Calu3 (cell line): ENCODE results near the gene AIF1L. TPM values are rescaled to one million over a fixed set of nuclear protein-coding genes. Genes with fewer than 3 reads are reported as not detected.

Experiments
- BruUV-seq: library from RNA; stranded (reverse); fragments of 400-500 nt; replicated peaks from 2 replicates; lab custom pipeline; 2021; lab: Mats Ljungman, UMichigan
- CTCF ChIA-PET: fragments of 300-600 bp; sonication (Branson Sonifier 250); formaldehyde crosslinking; loops from one replicate; lab custom pipeline; 2022; ENCODE audit warnings: antibody characterized with exemption; lab: Charles Lee
- DNase-seq: peaks from one replicate; pipeline ENCODE4 v3.0.0; 2022
- H3K27ac Mint-ChIP-seq: one replicate; pipeline ENCODE4 v1.8.0; 2022; ENCODE audit warnings: mixed read lengths; ENCODE audit not compliant: unreplicated experiment
- H3K27me3 Mint-ChIP-seq: one replicate; pipeline ENCODE4 v1.8.0; 2022; ENCODE audit warnings: mixed read lengths; ENCODE audit not compliant: unreplicated experiment
- H3K36me3 Mint-ChIP-seq: one replicate; pipeline ENCODE4 v1.8.0; 2022; ENCODE audit warnings: mild to moderate bottlenecking, moderate library complexity, mixed read lengths; ENCODE audit not compliant: insufficient read depth, unreplicated experiment
- H3K4me1 Mint-ChIP-seq: one replicate; pipeline ENCODE4 v1.8.0; 2022; ENCODE audit warnings: mild to moderate bottlenecking, low read depth, mixed read lengths; ENCODE audit not compliant: unreplicated experiment
- H3K4me3 Mint-ChIP-seq: one replicate; pipeline ENCODE4 v1.8.0; 2022; ENCODE audit warnings: mild to moderate bottlenecking, low read depth, moderate library complexity, mixed read lengths; ENCODE audit not compliant: unreplicated experiment
- H3K9me3 Mint-ChIP-seq: one replicate; pipeline ENCODE4 v1.8.0; 2022; ENCODE audit warnings: low read depth, mixed read lengths; ENCODE audit not compliant: unreplicated experiment
- intact Hi-C: fragments of 100-400 bp; cut with micrococcal nuclease; formaldehyde crosslinking; loops from one replicate; pipeline ENCODE4 v1.10.0; 2022; ENCODE audit not compliant: unreplicated experiment
- total RNA-seq: library from RNA; stranded (reverse); gene quantifications from 2 replicates; pipeline ENCODE4 v1.2.3, GENCODE V29; 2022
- TF ChIP-seq, protein P1 (sequence below): fragments of 200-600 bp; IDR thresholded peaks from one replicate; pipeline ENCODE4 v1.8.0; 2022; ENCODE audit warnings: antibody characterized with exemption; ENCODE audit not compliant: unreplicated experiment

The AIF1L gene
- total RNA-seq, 1 experiment from 2014 or later, result 27.2 TPM

GRCh38 chr9:131087354-131087893, 8.9 kb upstream of the AIF1L start:
- CTCF ChIA-PET, result no interaction called here
- no peak for DNase-seq
- H3K9me3 Mint-ChIP-seq, result no peaks in the 10 kb centered on the region
- H3K4me3 Mint-ChIP-seq, result no peak overlapping the region
- H3K27ac Mint-ChIP-seq, result no peak overlapping the region
- BruUV-seq, result no TSS peak
- H3K36me3 Mint-ChIP-seq, result no peaks in the 10 kb centered on the region
- no peaks in the 10 kb centered on the region for H3K27me3 Mint-ChIP-seq
- H3K4me1 Mint-ChIP-seq, result no peaks in the 10 kb centered on the region
- intact Hi-C loops, result no loop called here
- TF ChIP-seq, protein P1, sequence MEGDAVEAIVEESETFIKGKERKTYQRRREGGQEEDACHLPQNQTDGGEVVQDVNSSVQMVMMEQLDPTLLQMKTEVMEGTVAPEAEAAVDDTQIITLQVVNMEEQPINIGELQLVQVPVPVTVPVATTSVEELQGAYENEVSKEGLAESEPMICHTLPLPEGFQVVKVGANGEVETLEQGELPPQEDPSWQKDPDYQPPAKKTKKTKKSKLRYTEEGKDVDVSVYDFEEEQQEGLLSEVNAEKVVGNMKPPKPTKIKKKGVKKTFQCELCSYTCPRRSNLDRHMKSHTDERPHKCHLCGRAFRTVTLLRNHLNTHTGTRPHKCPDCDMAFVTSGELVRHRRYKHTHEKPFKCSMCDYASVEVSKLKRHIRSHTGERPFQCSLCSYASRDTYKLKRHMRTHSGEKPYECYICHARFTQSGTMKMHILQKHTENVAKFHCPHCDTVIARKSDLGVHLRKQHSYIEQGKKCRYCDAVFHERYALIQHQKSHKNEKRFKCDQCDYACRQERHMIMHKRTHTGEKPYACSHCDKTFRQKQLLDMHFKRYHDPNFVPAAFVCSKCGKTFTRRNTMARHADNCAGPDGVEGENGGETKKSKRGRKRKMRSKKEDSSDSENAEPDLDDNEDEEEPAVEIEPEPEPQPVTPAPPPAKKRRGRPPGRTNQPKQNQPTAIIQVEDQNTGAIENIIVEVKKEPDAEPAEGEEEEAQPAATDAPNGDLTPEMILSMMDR, result no peak

DNA sequence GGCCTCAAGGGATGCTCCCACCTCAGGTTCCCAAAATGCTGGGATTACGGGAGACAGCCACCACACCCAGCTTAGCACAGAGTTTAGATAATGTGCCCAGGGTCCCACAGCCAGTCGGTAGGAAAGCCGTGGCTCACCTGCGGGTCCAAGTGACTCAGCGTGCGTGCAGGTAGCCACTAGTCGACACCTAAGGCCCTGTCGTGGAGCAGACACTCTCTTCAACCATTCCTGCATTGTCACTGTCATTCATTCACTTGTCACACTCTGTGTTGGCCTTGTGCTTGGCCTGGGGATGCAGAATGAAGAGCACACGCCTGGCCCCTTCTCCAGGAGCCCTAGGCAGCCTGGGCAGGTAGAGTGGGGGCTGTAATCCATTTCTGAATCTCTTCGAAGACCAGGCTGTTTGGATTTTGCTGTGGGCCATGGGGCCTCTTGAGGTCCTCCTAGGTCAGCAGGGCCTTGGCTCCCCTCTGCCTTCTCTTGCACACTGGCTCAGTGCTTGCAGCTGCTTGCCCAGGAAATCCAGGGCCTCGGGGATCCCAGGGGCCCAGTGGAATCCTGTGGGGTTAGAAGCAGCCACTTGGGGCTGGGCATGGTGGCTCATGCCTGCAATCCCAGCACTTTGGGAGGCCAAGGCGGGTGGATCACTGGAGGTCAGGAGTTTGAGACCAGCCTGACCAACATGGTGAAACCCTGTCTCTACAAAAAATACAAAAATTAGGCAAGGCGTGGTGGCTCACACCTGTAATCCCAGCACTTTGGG, 6.1 kb upstream of the AIF1L start:
- CTCF ChIA-PET, result no interaction called here
- no peak overlapping the region for H3K4me3 Mint-ChIP-seq
- no TSS peak for BruUV-seq
- peaks cover 15% of the 10 kb centered on the region for H3K27me3 Mint-ChIP-seq
- no peak for DNase-seq
- intact Hi-C loops, result no loop called here
- no peak overlapping the region for H3K27ac Mint-ChIP-seq
- TF ChIP-seq, protein P1, result no peak
- peaks cover 4% of the 10 kb centered on the region for H3K36me3 Mint-ChIP-seq
- H3K9me3 Mint-ChIP-seq, result no peaks in the 10 kb centered on the region
- no peaks in the 10 kb centered on the region for H3K4me1 Mint-ChIP-seq

- peaks cover 11% of the 10 kb centered on the region for H3K36me3 Mint-ChIP-seq
- H3K4me3 Mint-ChIP-seq, result no peak overlapping the region
- CTCF ChIA-PET, result no interaction called here
- TF ChIP-seq, protein P1, result no peak
- H3K9me3 Mint-ChIP-seq, result no peaks in the 10 kb centered on the region
- H3K27ac Mint-ChIP-seq, result no peak overlapping the region
- DNase-seq, result no peak
- peaks cover 27% of the 10 kb centered on the region for H3K27me3 Mint-ChIP-seq
- intact Hi-C loops, result no loop called here
- no TSS peak for BruUV-seq
- H3K4me1 Mint-ChIP-seq, result no peaks in the 10 kb centered on the region
These were observed 4.9 kb upstream of the AIF1L start for GRCh38 chr9:131091352-131091992.

DNA sequence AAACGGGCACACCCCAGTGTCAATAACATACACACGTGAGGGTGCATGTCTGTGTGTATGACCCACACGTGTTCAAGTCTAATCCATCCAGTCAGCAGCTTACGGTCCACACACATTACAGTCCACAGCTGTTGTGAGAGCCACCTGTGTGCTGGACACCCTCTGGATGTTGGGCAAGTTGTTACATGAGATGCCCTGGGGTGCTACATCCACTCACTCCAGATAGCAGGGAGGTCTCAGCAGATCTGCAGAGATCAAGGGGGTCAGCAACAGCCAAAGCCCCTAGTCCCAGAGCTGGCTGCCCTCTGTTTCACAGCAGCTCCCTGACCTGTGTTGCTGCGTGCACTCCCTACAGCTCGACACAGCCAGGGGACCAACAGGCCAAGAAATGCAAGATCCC, 4.3 kb upstream of the AIF1L start:
- Mint-ChIP-seq H3K4me1 (no peaks in the 10 kb centered on the region), H3K36me3 (peaks cover 16% of the 10 kb centered on the region), H3K4me3 (no peak overlapping the region), H3K27ac (no peak overlapping the region), H3K27me3 (peaks cover 27% of the 10 kb centered on the region), H3K9me3 (no peaks in the 10 kb centered on the region)
- TF ChIP-seq, protein P1, result no peak
- DNase-seq, result no peak
- intact Hi-C loops, result no loop called here
- no TSS peak for BruUV-seq
- CTCF ChIA-PET, result no interaction called here
